ENCODE data around the gene CALHM1. TPM values are rescaled to one million over a fixed set of nuclear protein-coding genes. Genes with fewer than 3 reads are reported as not detected.

Gene CALHM1
- total RNA-seq, 4 donors from 2014 or later, result not detected

- 26 to 40% methylated on average over 6 to 7 of the region's 7 CpGs for WGBS, 2 donors
- TF ChIP-seq, protein P1, sequence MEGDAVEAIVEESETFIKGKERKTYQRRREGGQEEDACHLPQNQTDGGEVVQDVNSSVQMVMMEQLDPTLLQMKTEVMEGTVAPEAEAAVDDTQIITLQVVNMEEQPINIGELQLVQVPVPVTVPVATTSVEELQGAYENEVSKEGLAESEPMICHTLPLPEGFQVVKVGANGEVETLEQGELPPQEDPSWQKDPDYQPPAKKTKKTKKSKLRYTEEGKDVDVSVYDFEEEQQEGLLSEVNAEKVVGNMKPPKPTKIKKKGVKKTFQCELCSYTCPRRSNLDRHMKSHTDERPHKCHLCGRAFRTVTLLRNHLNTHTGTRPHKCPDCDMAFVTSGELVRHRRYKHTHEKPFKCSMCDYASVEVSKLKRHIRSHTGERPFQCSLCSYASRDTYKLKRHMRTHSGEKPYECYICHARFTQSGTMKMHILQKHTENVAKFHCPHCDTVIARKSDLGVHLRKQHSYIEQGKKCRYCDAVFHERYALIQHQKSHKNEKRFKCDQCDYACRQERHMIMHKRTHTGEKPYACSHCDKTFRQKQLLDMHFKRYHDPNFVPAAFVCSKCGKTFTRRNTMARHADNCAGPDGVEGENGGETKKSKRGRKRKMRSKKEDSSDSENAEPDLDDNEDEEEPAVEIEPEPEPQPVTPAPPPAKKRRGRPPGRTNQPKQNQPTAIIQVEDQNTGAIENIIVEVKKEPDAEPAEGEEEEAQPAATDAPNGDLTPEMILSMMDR (IDR thresholded peaks at IDR 0.05), result no peak
- TF ChIP-seq POLR2A (IDR thresholded peaks at IDR 0.05), result no peak
- intact Hi-C loops (cut with DNase I; ENCODE audit: low total_unique reads), result no loop called here
- no peak for DNase-seq (ENCODE audit: low spot score in 2 of 2)
- H3K4me3 ChIP-seq (ENCODE audit: low read depth, poor library complexity, severe bottlenecking), result no peak within 1 kb of the TSS
Observed at GRCh38 chr10:103479135-103479534, 20.4 kb upstream of the CALHM1 start, which contains the start of gene CALHM3. CALHM3 (minus strand) TSS chr10:103479240; CDS start chr10:103479032, 208 bp downstream.

DNA sequence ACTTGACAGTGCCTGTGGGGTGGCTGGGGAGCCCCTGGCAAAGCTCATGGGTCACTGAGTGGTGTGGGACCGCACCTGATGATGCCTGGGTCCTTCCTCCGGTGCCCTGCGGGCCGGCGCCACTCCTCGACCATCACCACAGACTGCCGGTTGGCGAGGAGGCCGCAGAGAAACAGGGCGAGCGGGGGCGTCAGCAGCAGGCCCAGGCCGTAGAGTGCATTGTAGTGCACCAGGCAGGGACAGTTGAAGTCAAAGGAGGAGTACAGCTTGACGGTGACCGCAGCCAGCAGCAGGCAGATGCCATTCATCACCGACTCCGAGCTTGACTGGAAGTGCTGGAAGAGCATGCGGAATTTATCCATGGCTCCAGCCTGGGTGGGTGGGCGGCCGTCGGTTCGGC is 20.0 kb upstream of the CALHM1 start:
- DNase-seq (ENCODE audit: low spot score in 2 of 2), result no peak
- TF ChIP-seq POLR2A (IDR thresholded peaks at IDR 0.05), result no peak
- TF ChIP-seq, protein P1 (IDR thresholded peaks at IDR 0.05), result no peak
- WGBS, 2 donors, result 82 to 89% methylated on average over 22 of the region's 22 CpGs
- intact Hi-C loops (cut with DNase I; ENCODE audit: low total_unique reads), result no loop called here
- H3K4me3 ChIP-seq (ENCODE audit: low read depth, poor library complexity, severe bottlenecking), result no peak overlapping the region

GRCh38 chr10:103476046-103476768 is 17.5 kb upstream of the CALHM1 start:
- intact Hi-C loops (cut with DNase I; ENCODE audit: low total_unique reads), result no loop called here

GRCh38 chr10:103475437-103475836 is 16.7 kb upstream of the CALHM1 start:
- intact Hi-C loops (cut with DNase I; ENCODE audit: low total_unique reads), result no loop called here
- TF ChIP-seq POLR2A (IDR thresholded peaks at IDR 0.05), result no peak
- TF ChIP-seq, protein P1 (IDR thresholded peaks at IDR 0.05), result no peak
- no peak overlapping the region for H3K4me3 ChIP-seq (ENCODE audit: low read depth, poor library complexity, severe bottlenecking)
- DNase-seq (ENCODE audit: low spot score in 2 of 2), result no peak
- 78 to 90% methylated on average over 3 to 4 of the region's 4 CpGs for WGBS, 2 donors

More at GRCh38 chr10:103476046-103476768, 17.5 kb upstream of the CALHM1 start:
- 79 to 93% methylated on average over 8 to 11 of the region's 11 CpGs for WGBS, 2 donors
- DNase-seq (ENCODE audit: low spot score in 2 of 2), result no peak
- H3K4me3 ChIP-seq (ENCODE audit: low read depth, poor library complexity, severe bottlenecking), result no peak overlapping the region
- TF ChIP-seq, protein P1 (IDR thresholded peaks at IDR 0.05), result no peak
- TF ChIP-seq POLR2A (IDR thresholded peaks at IDR 0.05), result no peak

DNA sequence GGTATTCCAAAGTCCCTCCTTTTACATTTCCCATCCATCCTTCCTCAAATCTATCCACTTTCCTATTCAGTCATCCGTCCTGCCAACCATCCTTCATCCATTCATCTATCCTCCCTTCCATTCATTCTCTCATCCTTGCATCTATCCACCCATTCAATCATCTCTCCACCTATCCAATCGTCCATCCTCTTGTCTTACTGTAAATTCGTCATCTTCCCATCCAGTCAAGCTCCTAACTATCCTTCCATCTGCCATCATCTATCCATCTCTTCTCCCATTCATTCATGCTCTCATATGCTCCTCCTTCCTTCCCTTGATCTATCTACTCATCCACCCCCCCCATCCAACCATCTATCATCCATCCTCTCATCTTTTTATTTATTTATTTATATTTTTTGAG is 15.4 kb upstream of the CALHM1 start:
- intact Hi-C loops (cut with DNase I; ENCODE audit: low total_unique reads), result no loop called here
- H3K4me3 ChIP-seq (ENCODE audit: low read depth, poor library complexity, severe bottlenecking), result no peak overlapping the region
- DNase-seq (ENCODE audit: low spot score in 2 of 2), result no peak
- TF ChIP-seq, protein P1 (IDR thresholded peaks at IDR 0.05), result no peak
- no peak for TF ChIP-seq POLR2A (IDR thresholded peaks at IDR 0.05)
- WGBS, 2 donors, result 88 to 95% methylated on average over 3 of the region's 3 CpGs

Measured in lower leg skin (tissue), 4 donors.